Measurements from ENCODE around the gene WDR62. TPM values are rescaled to one million over a fixed set of nuclear protein-coding genes. Genes with fewer than 3 reads are reported as not detected.

Gene WDR62
- total and polyA plus RNA-seq, 2 of the 8 experiments (the other 6 are each of a cell fraction or from before 2014, with no cell fraction given): 28.2 to 39.5 TPM

GRCh38 chr19:36093146-36093662, 38.5 kb downstream of the WDR62 start:
- WGBS, 2 experiments (ENCODE audit: extremely low coverage in 1 of 2, insufficient coverage in 1 of 2, insufficient read length in 1 of 2, insufficient replicate concordance in 2 of 2, low coverage in 1 of 2, low lambda C conversion rate in 2 of 2, missing lambda C conversion rate in 1 of 2): 80% methylated on average over 3 of the region's 5 CpGs; no CpG with 5 or more reads in 1 of the 2 experiments
- Histone ChIP-seq H3K9ac (replicated peaks in 1 of 4; ENCODE audit: extremely low read depth in 1 of 4, low read depth in 3 of 4, low read length in 3 of 4) (no peak overlapping the region), H3K27ac (ENCODE audit: low read depth, low read length) (no peak overlapping the region), H4K20me1 (replicated peaks in 1 of 2; ENCODE audit: control insufficient read depth in 1 of 2, insufficient read depth in 2 of 2, low read length in 2 of 2) (peaks cover 2 to 13% of the 10 kb centered on the region in 2 experiments), H3K18ac (ENCODE audit: extremely low read depth, low read length) (no peak overlapping the region), H4K5ac (ENCODE audit: insufficient read length, low read depth, low read length) (no peak overlapping the region), H2BK12ac (ENCODE audit: low read depth, low read length) (no peak overlapping the region), H3K36me3 (ENCODE audit: control insufficient read depth in 2 of 4, insufficient read depth in 4 of 4, low read length in 3 of 4) (peaks cover 27 to 68% (median 59%) of the 10 kb centered on the region in 4 experiments), H3K56ac (replicated peaks; ENCODE audit: insufficient read length, low read depth, low read length) (no peak overlapping the region), H3K23me2 (ENCODE audit: low read depth, low read length) (no peaks in the 10 kb centered on the region), H3K4ac (replicated peaks; ENCODE audit: insufficient read length, low read depth, low read length) (no peak overlapping the region), H2BK120ac (replicated peaks; ENCODE audit: low read depth, low read length) (no peak overlapping the region), H3K14ac (ENCODE audit: insufficient read length) (no peak overlapping the region), H3K79me2 (ENCODE audit: control insufficient read depth in 1 of 2, insufficient read depth in 2 of 2, low read length in 2 of 2) (no peaks in the 10 kb centered on the region), H4K8ac (ENCODE audit: extremely low read depth, insufficient read depth, low read length) (no peak overlapping the region), H3K4me2 (ENCODE audit: insufficient read depth in 1 of 2, low read depth in 2 of 2, low read length in 2 of 2) (no peak overlapping the region), H3K27me3 (replicated peaks in 1 of 4; ENCODE audit: control insufficient read depth in 3 of 4, extremely low read depth in 1 of 4, insufficient read depth in 3 of 4, low read length in 3 of 4) (no peaks in the 10 kb centered on the region), H3K23ac (ENCODE audit: insufficient read length) (no peak overlapping the region), H3K4me1 (replicated peaks in 1 of 4; ENCODE audit: control insufficient read depth in 3 of 4, insufficient read depth in 4 of 4, low read length in 3 of 4) (no peaks in the 10 kb centered on the region), H2AFZ (ENCODE audit: low read length) (no peak overlapping the region), H3K4me3 (ENCODE audit: extremely low read depth in 1 of 4, insufficient read depth in 2 of 4, low read depth in 3 of 4, low read length in 4 of 4) (no peak overlapping the region), H3K9me3 (ENCODE audit: insufficient read depth in 2 of 2, low read depth in 1 of 2, low read length in 1 of 2) (no peaks in the 10 kb centered on the region), H2BK5ac (ENCODE audit: low read depth, low read length) (no peak overlapping the region), H4K91ac (replicated peaks; ENCODE audit: insufficient read length, low read length) (no peak overlapping the region), H2BK20ac (ENCODE audit: low read length) (no peak overlapping the region), H2AK5ac (ENCODE audit: low read depth, low read length) (no peak overlapping the region), H2BK15ac (ENCODE audit: low read length) (no peak overlapping the region), H3K79me1 (ENCODE audit: low read depth, low read length) (no peaks in the 10 kb centered on the region)
- DNase-seq (ENCODE audit: low read depth in 1 of 2, low spot score in 2 of 2) (no peak), FAIRE-seq (no peak)
- ChIA-PET POLR2A (ENCODE audit: partially characterized antibody) (interaction anchor here (1.2 kb wide), 1 partner anchor 13 kb away, joined by 3 read pairs; no protein-coding TSS in a partner anchor), CTCF (ENCODE audit: partially characterized antibody) (no interaction called here)
- no peak for TF ChIP-seq SP4 (IDR thresholded peaks at IDR 0.05; ENCODE audit: low read length)
- no peak for TF ChIP-seq POLR2A (IDR thresholded peaks at IDR 0.05; ENCODE audit: control extremely low read depth in 1 of 2, low read depth in 2 of 2, low read length in 2 of 2)
- no peak for TF ChIP-seq KDM1A (IDR thresholded peaks at IDR 0.05; ENCODE audit: borderline replicate concordance, low read length)
- no peak for TF ChIP-seq BACH1 (IDR thresholded peaks at IDR 0.05; ENCODE audit: low read length)
- TF ChIP-seq PHF8 (conservative IDR thresholded peaks at IDR 0.05; ENCODE audit: low read depth, low read length): no peak
- TF ChIP-seq CHD1 (IDR thresholded peaks at IDR 0.05; ENCODE audit: low read depth, low read length): no peak
- TF ChIP-seq NANOG (IDR thresholded peaks at IDR 0.05; ENCODE audit: insufficient read depth, low read depth, low read length, poor library complexity, severe bottlenecking): no peak
- TF ChIP-seq SIRT6 (IDR thresholded peaks at IDR 0.05; ENCODE audit: low read length): no peak
- TF ChIP-seq YY1 (IDR thresholded peaks at IDR 0.05; ENCODE audit: low read depth, low read length): no peak
- no peak for TF ChIP-seq HDAC6 (IDR thresholded peaks at IDR 0.05; ENCODE audit: low read depth, low read length)
- TF ChIP-seq NRF1 (IDR thresholded peaks at IDR 0.05; ENCODE audit: low read depth, low read length): no peak
- no peak for TF ChIP-seq POLR2AphosphoS5 (IDR thresholded peaks at IDR 0.05; ENCODE audit: low read depth, low read length)
